Retinal pigment epithelial cell (primary cell): ENCODE data around the gene NLGN1.
A peak's percentile ranks its signal among the peaks of the same experiment; 100 is the strongest.
"Not testable (repeated sequence)": the region's sequence is repeated elsewhere in the genome, so short reads cannot be mapped to it uniquely, and the experiment has no call there.

ENCODE experiments used
- DNase-seq: peaks from one replicate; pipeline ENCODE4 v3.0.0-alpha.2; 2010; ENCODE audit warnings: low read depth
- H3K4me3 ChIP-seq: 2 replicates; pipeline ENCODE4 v1.5.1; 2011; ENCODE audit warnings: mild to moderate bottlenecking, low read length, control low read depth, moderate library complexity
- CTCF ChIP-seq: conservative IDR thresholded peaks from 2 replicates; pipeline ENCODE4 v1.5.1; 2011; ENCODE audit warnings: low read depth, low read length, control low read depth, inconsistent platforms

The NLGN1 gene

GRCh38 chr3:174216946-174217718, 819.6 kb downstream of the NLGN1 start:
- DNase-seq, result no peak
- no peak overlapping the region for H3K4me3 ChIP-seq
- no peak for TF ChIP-seq CTCF

GRCh38 chr3:174218016-174218415, 820.5 kb downstream of the NLGN1 start:
- TF ChIP-seq CTCF, result peak; percentile 7
- no peak overlapping the region for H3K4me3 ChIP-seq
- peak; percentile 43 for DNase-seq

- DNase-seq, result no peak
- no peak overlapping the region for H3K4me3 ChIP-seq
- peak; percentile 21 for TF ChIP-seq CTCF
Observed at GRCh38 chr3:174219738-174220137, 822.2 kb downstream of the NLGN1 start.

DNA sequence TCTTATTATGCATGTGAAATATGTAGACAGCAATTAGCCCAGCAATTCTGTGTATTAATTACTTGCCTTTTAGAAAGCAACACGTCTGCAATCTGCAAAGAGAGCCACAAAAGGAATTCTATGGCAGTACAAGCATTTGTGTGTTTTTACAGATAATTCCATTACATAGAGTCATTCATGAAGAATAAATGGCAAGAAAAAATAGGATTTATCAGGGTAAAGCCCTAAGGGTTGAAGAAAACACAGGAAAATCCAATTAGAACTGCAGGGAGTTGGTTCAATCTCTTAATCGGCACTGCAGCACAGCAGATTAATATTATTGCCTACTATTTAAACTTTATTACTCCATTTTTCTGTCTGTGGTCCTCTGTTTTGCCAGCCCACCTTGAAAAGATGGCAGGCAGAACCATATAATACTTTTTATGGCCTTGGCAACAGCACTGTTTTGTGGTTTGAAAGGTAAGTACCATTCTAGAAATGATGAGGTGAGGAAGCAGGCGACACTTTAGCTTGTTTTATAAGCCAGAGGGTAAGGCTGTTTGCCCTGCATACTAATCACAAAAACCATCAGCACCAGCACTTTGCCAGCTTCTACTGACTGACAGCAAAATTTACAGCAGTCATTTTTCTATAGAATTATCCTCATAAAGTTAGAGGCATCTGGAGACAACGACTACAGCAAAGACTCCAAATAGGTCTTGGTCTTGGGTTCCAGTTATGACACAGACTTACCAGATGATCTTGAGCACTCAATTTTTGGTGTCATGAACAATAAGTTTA, 823.4 kb downstream of the NLGN1 start:
- H3K4me3 ChIP-seq, result no peak overlapping the region
- TF ChIP-seq CTCF, result no peak
- DNase-seq, result no peak

GRCh38 chr3:174223042-174223441, 825.5 kb downstream of the NLGN1 start:
- no peak overlapping the region for H3K4me3 ChIP-seq

GRCh38 chr3:174223626-174224025, 826.1 kb downstream of the NLGN1 start:
- DNase-seq, result no peak
- H3K4me3 ChIP-seq, result no peak overlapping the region
- TF ChIP-seq CTCF, result no peak

More at GRCh38 chr3:174223042-174223441, 825.5 kb downstream of the NLGN1 start:
- TF ChIP-seq CTCF, result no peak
- no peak for DNase-seq

DNA sequence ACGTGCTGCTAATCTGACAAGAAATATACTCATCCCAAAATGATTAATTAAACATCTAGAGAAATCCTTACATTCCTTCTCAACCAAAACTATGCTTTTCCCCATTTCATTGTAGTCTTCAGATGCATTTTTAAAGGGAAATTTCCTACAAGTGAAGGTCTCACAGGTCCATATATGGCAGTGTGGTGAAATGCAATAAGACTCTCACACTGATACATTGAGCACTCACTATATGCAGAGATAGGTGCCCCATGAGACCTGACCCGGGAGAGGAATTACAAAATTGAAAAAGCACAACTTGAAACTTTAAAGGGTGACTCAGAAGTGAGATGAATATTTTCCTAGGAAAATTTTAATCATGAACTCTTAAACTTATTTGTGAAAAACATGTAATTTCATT, 832.4 kb downstream of the NLGN1 start:
- TF ChIP-seq CTCF, result no peak
- H3K4me3 ChIP-seq, result no peak overlapping the region
- DNase-seq, result no peak

GRCh38 chr3:174232028-174232657, 834.6 kb downstream of the NLGN1 start:
- not testable (repeated sequence) for DNase-seq, H3K4me3 ChIP-seq
